NCI-H2227 (cell line): Measurements from ENCODE around the gene SGK1.
"Not testable (repeated sequence)": the region's sequence is repeated elsewhere in the genome, so short reads cannot be mapped to it uniquely, and the experiment has no call there.

Source experiments
- DNase-seq: peaks from one replicate; lab custom pipeline; 2025; ENCODE audit not compliant: unreplicated experiment; lab: John Stamatoyannopoulos, UW

The SGK1 gene

DNA sequence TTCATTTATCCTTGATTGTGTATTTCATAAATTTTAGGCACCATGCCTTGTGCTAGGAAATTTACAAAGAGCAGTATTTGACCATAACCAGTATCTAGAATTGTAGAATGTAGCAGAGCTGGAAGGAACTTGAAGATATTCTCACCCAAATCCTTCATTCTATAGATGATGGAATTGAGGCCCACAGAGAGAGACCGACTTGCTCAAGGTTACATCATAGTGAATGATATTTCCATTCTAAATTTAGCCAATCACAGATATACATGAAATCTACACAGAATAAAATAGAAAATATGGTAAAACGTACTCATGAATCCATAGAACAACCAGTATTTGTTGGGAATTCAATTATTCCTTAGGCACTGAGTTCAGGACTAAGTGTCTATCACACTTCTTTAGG lies 10.9 kb upstream of the SGK1 start:
- DNase-seq = no peak

DNA sequence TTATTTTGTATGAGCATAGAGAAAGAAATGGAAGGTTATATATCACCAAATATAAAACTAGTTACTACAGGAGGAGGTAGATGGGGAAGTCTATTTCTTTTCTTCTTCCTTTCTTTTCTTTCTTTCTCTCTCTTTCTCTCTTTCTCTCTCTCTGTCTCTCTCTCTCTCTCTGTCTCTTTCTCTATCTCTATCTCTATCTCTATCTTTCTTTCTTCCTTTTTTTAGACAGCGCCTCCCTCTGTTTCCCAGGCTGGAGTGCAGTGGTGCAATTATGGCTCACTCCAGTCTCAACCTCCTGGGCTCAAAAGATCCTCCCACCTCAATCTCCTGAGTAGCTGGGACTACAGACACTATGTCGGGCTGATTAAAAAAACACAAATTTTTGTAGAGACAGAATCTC lies 10.2 kb upstream of the SGK1 start:
- DNase-seq = no peak

DNA sequence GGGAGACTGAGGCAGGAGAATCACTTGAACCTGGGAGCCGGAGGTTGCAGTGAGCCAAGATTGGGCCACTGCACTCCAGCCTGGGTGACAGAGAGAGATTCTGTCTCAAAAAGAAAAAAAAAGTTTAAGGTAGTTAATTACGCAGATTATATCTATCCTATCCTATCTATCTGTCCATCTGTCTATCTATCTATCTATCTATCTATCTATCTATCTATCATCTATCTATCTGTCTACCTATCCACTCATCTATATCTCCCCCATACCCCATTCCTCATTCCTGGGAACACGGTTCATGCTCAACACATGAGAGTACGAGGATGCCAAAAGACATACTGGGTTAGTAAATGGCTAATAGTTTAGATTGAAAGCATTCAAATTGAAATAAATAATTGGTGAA lies 8.3 kb upstream of the SGK1 start:
- DNase-seq = not testable (repeated sequence)

DNA sequence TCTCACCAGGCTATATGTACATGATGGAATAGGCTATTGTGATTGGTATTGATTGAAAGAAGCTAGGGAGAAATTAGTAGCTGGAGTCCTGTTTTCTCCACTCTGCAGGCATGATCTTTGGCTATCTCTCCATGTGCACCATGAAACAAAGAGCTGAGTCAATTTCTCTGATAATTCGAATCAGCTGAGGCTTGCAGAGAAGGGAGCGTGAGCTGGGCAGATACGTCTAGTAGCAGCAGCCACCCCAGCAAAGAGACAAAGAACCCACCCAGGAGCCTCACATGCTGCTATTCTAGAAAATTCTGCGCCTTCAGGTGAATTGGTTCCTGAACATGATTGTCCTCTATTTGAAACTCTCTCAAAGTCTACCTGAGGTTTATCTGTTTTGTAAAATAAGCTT lies 6.9 kb upstream of the SGK1 start:
- no peak for DNase-seq

DNA sequence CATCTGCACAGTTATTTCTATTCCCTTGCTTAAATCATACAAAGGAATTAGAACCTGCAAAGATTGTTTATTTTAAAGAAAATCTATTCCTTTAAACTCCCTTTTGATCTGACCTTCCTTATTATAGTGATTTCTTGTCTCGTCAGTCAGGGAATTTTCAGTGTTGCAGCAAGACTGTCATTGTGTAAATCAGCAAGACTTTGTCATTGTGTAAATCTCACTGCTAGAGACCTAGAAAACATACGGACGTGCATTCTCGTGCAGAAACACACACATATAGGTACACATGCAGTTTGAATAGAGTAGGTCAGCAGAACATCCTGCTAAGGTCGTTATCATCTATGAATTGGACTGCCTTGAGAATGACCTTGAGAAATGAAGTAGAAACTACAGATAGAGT lies 6.2 kb upstream of the SGK1 start:
- DNase-seq = no peak

DNA sequence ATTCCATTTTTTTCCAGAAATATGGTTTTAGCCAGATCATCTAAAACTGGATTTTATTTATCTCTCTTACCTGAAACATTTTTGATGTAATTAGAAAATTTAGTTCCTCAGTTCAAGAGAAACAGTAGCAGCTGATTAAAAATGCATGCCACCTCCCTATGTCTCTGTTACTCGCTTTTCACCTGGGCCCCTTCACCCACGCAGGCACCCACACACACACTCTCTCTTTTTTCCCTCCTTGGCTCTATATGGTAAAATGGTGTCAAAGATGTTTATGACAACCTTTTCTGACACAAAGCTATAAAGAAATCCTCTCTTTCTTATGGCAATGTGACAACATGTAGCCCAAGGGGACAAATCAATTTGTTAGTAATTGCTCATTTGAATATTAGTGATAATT lies 5.8 kb upstream of the SGK1 start:
- DNase-seq = no peak

DNA sequence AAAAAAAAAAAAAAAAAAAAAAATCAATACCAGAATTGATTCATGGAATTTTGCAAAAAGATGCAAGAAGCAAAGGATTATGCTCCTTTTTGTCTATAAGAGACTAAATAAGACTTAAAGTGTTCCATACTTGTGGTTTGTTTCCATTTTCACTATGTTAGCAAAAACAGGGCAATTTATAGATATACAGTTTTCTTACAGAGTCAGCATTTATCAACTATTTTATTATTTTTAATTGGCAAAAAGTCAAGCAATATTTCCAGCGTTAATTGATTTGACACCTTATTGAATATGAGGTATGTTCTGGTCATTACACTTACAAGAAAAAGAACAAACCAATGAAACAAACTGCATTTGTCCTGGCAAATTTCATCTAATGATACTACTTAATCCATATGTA lies 5.4 kb upstream of the SGK1 start:
- no peak for DNase-seq

DNA sequence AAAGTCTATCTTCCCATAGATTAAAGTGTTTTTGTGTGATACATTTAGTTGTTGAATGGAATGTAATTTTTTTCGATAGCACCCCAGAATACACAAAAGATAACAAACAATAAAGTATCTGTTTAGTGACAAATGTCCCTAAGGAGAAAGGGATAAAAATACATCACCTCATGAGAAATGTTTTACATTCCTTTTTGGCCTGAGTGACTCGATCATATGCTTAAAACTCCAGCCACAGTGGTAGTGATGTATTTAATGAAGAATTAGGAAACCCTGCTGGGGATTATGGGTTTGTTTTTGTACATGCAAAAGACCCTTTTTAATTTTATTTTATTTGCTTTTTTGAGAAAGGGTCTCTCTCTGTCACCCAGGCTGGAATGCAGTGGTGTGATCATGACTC lies 4.3 kb upstream of the SGK1 start:
- DNase-seq = no peak

DNA sequence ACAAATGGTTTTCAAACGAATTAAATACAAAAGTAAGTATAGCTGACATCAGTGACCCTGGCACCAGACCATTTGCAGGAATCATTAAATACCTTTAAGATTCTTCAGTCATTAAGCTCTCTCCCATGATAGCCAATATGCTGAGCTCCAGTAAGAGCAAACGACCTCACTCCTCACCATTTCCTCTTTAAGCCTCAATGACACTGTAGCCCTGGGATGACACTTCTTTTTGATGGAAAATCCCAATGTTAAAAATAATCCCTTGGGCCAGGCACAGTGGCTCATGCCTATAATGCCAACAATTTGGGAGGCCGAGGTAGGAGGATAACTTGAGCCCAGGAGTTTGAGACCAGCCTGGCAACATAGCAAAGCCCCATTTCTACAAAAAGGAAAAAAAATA lies 3.3 kb upstream of the SGK1 start:
- DNase-seq = no peak

DNA sequence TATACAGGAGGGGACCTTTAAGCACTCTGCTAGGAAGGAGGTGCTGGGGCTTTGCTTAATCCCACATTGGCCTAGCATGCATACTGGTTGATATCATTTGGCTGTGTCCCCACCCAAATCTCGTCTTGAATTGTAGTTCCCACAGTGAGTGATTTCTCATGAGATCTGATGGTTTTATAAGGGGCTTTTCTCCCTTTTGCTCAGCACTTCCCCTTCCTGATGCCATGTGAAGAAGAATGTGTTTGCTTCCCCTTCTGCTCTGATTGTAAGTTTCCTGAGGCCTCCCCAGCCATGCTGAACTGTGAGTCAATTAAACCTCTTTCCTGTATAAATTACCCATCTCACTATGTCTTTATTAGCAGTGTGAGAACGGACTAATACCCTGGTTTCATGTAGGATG lies 1.8 kb upstream of the SGK1 start:
- DNase-seq = not testable (repeated sequence)

DNA sequence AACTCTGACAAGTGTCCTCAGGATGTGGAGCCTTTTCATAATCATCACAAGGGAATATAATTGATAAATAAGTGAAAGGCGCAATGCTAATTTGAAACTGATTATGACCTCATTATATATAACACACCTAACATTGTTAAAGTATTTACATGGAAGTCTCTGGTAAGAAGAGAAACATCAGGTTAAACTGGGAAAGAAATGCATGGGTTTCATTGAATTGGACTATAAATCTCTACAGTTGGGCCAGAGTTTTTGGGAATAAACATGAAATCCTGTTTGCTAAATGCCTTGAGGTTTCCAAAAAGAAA lies 1.0 kb upstream of the SGK1 start:
- DNase-seq = no peak

DNA sequence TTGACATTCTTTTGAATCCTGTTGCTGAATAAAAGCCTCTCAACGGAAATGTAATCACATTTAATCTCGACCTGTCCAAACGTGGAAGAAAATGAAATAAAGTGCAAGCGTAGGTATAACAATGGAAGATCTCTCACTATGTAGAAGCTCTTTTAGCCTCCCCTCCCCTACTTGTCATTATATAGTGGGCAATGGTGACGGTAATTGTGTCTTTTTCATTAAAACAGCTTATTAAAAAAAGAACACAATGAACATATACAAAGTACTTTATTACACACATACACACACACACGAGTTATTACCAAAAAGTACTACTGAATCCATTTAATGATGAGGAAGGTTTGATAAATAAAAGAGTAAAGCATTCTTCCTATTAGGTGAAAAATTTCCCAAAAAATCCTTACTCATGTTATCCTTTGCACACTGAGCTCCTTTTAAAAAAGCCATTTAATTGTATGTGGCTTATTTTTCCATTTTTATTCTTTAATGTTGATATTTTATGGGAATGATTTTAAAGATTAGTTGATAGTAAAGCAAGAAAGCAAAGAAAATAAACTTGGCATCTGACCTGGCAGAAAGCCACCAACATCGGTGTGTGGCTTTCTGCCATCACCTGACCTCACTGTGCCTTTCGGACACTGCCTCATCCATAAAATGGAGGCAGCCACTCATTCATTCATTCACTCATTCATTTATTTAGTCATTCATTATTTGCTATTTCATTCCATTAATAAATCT lies 493 bp upstream of the SGK1 start:
- no peak for DNase-seq

DNA sequence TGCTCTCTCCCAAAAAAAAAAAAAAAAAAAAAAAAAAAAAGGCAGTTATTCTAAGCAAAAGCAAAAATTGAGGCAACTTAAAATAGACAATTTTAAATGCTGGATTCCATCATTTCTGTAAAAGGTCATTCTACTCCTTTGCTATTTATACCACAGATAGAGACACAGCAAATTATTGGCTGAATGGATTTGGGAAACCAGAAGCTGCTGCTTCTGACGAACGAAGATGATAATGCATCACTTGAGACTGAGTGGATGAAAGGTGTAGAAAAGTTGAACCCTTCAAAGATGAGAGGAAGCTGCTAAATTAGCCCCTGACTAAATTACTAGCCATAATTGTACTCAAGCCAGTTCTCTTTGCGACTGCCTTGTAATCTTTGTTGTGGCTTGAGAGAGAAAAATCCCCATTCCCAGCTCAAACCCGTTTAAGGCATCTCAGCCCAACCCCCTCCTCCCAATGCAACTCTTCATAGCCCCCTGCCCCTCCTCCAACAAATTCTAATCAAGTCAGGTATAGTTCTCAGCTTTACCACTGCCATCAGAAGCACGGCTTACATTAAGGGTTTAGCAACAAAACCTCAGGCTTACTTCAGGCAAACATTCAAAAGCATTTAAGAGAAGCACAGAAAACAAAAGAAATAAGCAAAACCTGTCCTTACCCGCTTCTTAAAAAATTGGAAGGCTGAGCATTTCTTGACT lies 1.0 kb downstream of the SGK1 start:
- DNase-seq = peak; percentile 15

DNA sequence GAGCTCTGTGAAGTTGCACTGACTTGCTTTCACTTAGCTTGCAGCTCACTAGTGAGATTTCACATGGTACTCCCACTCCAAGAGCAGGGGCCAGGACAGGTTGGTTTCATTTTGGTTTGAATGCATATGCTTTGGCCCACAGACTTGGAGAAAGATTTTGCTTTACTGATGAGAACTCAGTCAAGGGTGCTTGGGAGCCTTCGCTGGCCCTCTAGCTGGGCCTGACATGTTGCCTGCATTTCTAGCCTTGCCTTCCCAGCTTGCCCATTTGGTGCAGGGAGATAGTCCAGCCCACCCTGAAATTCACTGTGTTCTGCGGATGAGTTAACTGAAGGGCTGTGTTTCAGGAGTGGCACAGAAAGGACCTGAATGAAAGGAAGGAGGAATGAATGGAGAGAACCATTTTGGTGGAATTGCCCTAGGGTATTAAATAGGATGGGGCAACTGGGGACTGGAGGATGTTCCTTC lies 1.9 kb downstream of the SGK1 start:
- DNase-seq = no peak

DNA sequence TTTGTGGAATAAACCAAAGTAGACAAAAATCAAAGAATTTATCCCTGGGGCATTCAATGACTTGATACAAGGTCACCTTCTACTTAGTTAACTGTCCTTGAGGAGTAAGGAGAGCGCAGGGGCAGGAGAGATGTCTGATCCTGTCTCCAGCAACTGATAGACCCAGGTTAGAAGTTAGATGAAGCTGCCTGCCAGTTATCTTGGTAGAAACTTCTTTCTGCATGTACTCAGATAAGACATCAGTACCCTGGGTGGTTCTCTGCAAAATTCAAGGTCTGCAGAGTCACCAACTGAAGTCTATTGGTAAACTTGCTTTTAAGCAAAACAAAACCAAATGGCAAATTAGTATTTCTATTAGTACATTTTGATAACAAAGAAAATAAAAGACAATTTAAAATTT lies 2.7 kb downstream of the SGK1 start:
- DNase-seq = no peak

DNA sequence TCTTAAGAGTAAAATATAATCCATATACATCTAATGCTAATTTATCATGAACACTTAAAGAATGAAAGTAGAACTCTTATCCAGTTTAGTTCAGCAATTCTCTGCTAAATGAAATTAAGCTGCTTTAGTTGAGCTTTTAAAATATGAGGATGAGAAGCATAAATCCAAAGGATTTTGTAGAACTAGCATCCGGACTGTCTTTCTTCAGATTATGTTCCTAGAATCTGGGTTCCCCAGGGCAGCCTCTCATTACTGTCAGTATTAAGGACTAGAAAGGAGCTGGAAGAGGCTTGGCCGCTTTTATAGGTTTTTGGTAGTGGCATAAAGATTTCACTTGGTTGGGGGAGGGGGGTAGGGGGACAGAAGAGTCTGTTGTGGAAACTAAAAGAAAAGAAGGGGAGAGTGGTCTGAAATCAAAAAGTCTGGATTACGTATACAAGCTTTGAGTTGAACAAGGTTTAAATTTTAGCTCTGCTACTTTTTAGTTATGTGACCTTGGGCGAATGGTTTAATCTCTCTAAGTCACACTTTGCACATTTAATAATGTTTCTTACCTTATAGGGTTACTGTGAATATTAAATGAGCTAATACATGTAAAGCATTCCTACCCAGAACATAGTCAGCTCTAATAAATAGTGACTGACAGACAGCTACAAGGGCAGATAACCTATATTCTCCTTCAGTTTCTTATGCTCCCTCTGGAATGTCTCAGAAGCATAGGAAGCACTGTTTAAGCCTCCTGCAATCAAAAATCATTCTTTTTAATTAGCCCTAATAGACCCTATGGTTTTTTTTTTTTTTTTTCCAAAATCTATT lies 3.7 kb downstream of the SGK1 start:
- DNase-seq = no peak

DNA sequence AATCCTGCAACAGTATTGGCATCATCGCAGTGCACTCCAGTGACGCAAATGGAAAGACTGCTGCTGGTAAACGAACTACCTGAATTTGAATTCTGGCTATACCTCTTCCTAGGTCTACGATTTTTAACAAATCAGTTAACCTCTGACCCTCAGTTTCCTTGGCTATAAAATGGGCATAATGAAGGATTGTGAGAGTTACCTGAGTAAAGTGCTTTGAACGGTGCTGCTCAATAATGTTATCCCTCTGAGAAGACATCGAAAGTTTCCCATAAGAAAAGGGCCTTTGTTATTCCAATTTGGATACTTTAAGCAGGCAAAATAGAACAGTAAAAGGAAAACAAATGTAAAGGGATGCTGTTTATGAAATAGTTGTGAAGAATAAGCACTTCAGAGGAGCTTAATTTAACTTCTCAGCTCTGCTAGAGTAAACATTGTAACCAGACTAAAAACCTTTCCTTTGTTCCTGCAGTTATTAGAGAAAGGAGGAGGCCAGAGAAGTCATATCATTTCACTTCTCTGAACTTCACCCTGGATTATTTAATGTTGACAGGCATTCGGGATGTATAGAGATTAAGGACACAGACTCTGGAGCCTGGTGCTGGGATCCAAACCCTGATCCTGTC lies 5.8 kb downstream of the SGK1 start:
- no peak for DNase-seq

DNA sequence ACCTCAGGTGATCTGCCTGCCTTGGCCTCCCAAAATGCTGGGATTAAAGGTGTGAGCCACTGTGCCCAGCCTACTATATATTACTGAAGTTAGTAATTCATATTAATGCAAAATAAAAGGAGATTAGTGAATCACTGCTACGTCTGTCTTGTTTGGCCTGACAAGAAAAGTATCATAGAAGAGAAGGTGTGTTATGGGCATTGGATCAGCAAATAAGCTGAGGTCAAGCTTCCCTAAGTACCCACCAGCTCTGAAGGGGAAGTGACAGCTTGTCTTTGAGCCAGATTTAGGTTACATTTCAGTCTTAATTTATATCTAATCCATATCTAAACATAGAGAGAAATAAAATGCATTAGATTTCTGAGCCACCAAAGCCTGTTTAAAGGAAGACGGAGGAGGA lies 7.1 kb downstream of the SGK1 start:
- DNase-seq = no peak

DNA sequence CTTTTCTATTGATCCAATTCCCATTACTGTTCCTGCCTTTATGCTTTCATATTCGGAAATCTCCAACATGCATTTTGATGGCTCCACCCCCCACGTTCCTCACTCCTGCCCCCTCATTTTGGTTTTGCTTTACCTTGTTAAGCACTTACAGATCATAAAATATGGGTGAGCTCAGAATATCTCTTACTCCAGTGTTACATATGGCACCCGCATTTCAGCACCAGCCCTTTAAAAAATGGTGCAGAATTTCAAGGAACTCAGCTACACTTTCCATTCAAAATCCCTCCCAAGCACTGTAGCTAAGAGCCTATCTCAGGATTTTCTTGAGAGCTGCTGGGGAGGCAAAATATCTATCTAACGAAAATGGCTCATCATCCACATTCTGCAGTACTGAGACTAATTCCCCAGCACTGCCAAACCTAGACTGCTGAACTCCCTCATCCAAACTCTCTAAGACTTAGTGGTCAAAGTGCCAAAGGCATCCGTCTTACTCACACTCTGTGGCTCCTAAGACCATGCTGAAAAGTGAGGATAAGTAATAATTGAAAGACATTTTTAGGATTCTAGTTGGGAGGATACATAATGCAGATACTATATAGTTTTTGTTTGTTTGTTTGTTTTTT lies 7.8 kb downstream of the SGK1 start:
- DNase-seq = no peak

DNA sequence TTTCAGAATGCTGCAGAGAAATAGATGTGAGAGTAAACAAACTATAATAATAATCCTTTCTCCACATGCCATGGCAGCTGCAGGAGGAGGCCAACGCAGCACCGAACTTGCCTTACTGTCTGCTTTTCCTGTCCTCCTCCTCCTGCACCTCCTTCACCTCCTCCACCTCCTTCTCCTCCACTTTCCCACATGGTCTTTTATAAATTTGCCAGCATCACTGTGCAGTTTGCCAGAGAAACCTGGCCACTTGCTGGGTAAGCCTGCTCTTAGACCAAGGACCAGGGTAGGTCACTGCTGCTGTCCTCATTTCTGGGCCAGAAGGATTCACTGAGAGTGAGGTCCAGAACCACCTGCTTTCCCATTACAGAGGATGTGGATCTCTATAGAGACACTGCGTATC lies 8.7 kb downstream of the SGK1 start:
- DNase-seq = no peak

DNA sequence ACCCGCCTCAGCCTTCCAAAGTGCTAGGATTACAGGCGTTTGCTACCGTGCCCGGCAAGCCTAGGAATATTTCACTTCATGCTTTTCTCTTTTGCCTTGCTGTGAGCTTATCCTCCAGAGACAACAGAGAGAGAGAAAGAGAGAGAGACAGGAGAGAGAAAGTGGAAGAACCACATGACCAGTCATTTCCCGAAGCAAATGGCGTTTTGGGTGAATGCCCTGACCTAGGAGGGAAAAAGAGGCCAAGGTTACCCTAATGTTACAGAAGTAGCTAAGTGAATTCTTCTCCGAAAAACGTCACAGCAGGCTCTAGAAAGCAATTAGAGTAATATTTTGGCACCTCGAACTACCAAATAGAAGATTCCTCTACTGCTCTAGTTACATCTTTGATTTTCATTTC lies 9.1 kb downstream of the SGK1 start:
- no peak for DNase-seq
